Measurements from ENCODE around the gene CPT2. TPM values are rescaled to one million over a fixed set of nuclear protein-coding genes. Genes with fewer than 3 reads are reported as not detected.

CPT2 gene
- total RNA-seq, 4 donors from 2014 or later, result 23.4 to 33.9 (median 27.5) TPM

GRCh38 chr1:53218201-53218600, 21.6 kb downstream of the CPT2 start:
- 89 to 92% methylated on average over 6 to 7 of the region's 7 CpGs for WGBS, 2 donors
- TF ChIP-seq POLR2A (IDR thresholded peaks at IDR 0.05) (no peak), CTCF (IDR thresholded peaks at IDR 0.05) (no peak)
- peaks cover 5 to 14% of the 10 kb centered on the region in 2 donors for H3K4me1 ChIP-seq
- no peak for DNase-seq
- no peak overlapping the region for H3K4me3 ChIP-seq (replicated peaks in 1 of 3)
- peaks cover 10 to 24% of the 10 kb centered on the region in 2 donors for H3K36me3 ChIP-seq
- intact Hi-C loops (cut with DNase I), result no loop called here
- H3K27ac ChIP-seq, result no peak overlapping the region
- no peaks in the 10 kb centered on the region for H3K27me3 ChIP-seq
- no peaks in the 10 kb centered on the region for H3K9me3 ChIP-seq

GRCh38 chr1:53219711-53220110, 23.1 kb downstream of the CPT2 start:
- Histone ChIP-seq H3K27me3 (no peaks in the 10 kb centered on the region), H3K27ac (peak overlapping the region; percentile 93 to 99 (median 94)), H3K36me3 (peaks cover 0 to 11% of the 10 kb centered on the region in 2 donors), H3K4me3 (replicated peaks in 1 of 3) (peak overlapping the region in 2 of 3 donors; percentile 65 to 71), H3K9me3 (no peaks in the 10 kb centered on the region), H3K4me1 (peaks cover 5 to 14% of the 10 kb centered on the region in 2 donors)
- 28% methylated on average over 8 of the region's 8 CpGs for WGBS, 2 donors
- TF ChIP-seq POLR2A (IDR thresholded peaks at IDR 0.05) (no peak), CTCF (IDR thresholded peaks at IDR 0.05) (no peak)
- no peak for DNase-seq
- intact Hi-C loops (cut with DNase I), result no loop called here

- intact Hi-C loops (cut with DNase I), result no loop called here
- TF ChIP-seq CTCF (IDR thresholded peaks at IDR 0.05), result no peak
- peak; percentile 51 to 92 for TF ChIP-seq POLR2A (IDR thresholded peaks at IDR 0.05)
- 0 to 1% methylated on average over 24 to 47 of the region's 61 CpGs for WGBS, 2 donors
- no peaks in the 10 kb centered on the region for H3K9me3 ChIP-seq
- H3K4me3 ChIP-seq (replicated peaks in 1 of 3), result peak within 1 kb of the TSS in 2 of 3 donors; percentile 65 to 71
- no peaks in the 10 kb centered on the region for H3K27me3 ChIP-seq
- peak; percentile 97 for DNase-seq
- peaks cover 5 to 14% of the 10 kb centered on the region in 2 donors for H3K4me1 ChIP-seq
- H3K27ac ChIP-seq, result peak within 1 kb of the TSS; percentile 93 to 99 (median 94)
- H3K36me3 ChIP-seq, result peaks cover 0 to 5% of the 10 kb centered on the region in 2 donors
Observed at GRCh38 chr1:53220171-53220961, 23.7 kb downstream of the CPT2 start, which contains the start of gene CZIB. Gene CZIB, minus strand, starts transcription at chr1:53220634. Its CDS starts 59 bp downstream, at chr1:53220575.

GRCh38 chr1:53220962-53221286, 24.3 kb downstream of the CPT2 start:
- intact Hi-C loops (cut with DNase I), result no loop called here
- Histone ChIP-seq H3K4me1 (peaks cover 5 to 14% of the 10 kb centered on the region in 2 donors), H3K9me3 (no peaks in the 10 kb centered on the region), H3K4me3 (replicated peaks in 1 of 3) (peak overlapping the region in 1 of 3 donors; percentile 71), H3K27ac (peak overlapping the region; percentile 93 to 99 (median 94)), H3K27me3 (no peaks in the 10 kb centered on the region), H3K36me3 (no peaks in the 10 kb centered on the region)
- WGBS, 2 donors, result 42 to 53% methylated on average over 3 of the region's 3 CpGs
- TF ChIP-seq CTCF (IDR thresholded peaks at IDR 0.05), result no peak
- TF ChIP-seq POLR2A (IDR thresholded peaks at IDR 0.05), result no peak
- DNase-seq, result no peak

GRCh38 chr1:53237638-53238037, 41.0 kb downstream of the CPT2 start:
- Histone ChIP-seq H3K36me3 (peaks cover 25% of the 10 kb centered on the region in 2 donors), H3K4me1 (peaks cover 12 to 15% of the 10 kb centered on the region in 2 donors), H3K27me3 (no peaks in the 10 kb centered on the region), H3K4me3 (replicated peaks in 1 of 3) (peak overlapping the region; percentile 36 to 85 (median 77)), H3K9me3 (no peaks in the 10 kb centered on the region), H3K27ac (peak overlapping the region in 2 of 3 donors; percentile 71)
- intact Hi-C loops (cut with DNase I), result no loop called here
- 29 to 38% methylated on average over 8 of the region's 8 CpGs for WGBS, 2 donors
- TF ChIP-seq POLR2A (IDR thresholded peaks at IDR 0.05) (no peak), CTCF (IDR thresholded peaks at IDR 0.05) (no peak)
- DNase-seq, result no peak
